Fibroblast of gingiva (primary cell): ENCODE results near the gene TEAD1.

Experiments used
- DNase-seq: peaks from one replicate; pipeline ENCODE4 v3.0.0-alpha.2; 2011; ENCODE audit warnings: low read depth

The TEAD1 gene

GRCh38 chr11:12789596-12790215 is 115.5 kb downstream of the TEAD1 start:
- no peak for DNase-seq

GRCh38 chr11:12790861-12791616 is 116.8 kb downstream of the TEAD1 start:
- DNase-seq: no peak

- DNase-seq: no peak
These were observed 117.8 kb downstream of the TEAD1 start for GRCh38 chr11:12792018-12792417.

DNA sequence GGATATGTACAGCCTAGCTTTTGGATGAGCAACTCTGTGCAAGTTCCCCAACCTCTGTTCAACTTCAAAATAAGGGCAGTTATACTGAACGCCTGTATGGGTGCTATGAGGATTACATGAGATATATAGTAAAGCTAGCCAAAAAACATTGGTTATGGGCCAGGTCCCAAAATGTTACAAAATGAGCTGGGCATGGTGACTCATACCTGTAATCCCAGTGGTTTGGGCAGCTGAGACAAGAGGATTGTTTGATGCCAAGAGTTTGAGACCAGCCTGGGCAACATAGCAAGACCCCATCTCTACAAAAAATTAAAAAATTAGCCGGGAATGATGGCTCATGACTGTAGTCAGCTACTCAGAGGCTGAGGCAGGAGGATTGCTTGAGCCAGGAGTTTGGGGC is 118.4 kb downstream of the TEAD1 start:
- peak; percentile 86 for DNase-seq

- no peak for DNase-seq
These were observed 118.8 kb downstream of the TEAD1 start for GRCh38 chr11:12793065-12793464.

- DNase-seq: no peak
These were observed 119.3 kb downstream of the TEAD1 start for GRCh38 chr11:12793506-12793905.

GRCh38 chr11:12794576-12795230 is 120.5 kb downstream of the TEAD1 start:
- DNase-seq: no peak

DNA sequence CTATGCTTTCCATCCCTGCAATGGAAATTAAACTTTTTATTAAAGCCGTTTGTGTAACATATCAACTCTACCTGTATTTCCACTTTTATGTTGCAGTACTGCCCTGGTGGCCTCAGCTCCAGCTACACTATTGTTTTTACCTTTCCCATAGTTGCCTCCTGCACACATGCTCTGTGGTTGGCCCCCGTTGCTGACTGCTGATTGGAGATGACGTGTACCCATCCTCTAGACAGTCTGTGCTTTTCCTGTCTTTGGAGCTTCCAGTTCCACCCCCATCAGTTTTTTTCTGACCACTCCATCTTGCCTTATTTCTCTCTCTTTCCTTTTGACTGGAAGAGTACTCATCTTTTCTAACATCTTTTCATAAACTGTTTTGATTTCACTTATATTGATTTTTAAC is 123.8 kb downstream of the TEAD1 start:
- no peak for DNase-seq

GRCh38 chr11:12798609-12799011 is 124.4 kb downstream of the TEAD1 start:
- DNase-seq: no peak

DNA sequence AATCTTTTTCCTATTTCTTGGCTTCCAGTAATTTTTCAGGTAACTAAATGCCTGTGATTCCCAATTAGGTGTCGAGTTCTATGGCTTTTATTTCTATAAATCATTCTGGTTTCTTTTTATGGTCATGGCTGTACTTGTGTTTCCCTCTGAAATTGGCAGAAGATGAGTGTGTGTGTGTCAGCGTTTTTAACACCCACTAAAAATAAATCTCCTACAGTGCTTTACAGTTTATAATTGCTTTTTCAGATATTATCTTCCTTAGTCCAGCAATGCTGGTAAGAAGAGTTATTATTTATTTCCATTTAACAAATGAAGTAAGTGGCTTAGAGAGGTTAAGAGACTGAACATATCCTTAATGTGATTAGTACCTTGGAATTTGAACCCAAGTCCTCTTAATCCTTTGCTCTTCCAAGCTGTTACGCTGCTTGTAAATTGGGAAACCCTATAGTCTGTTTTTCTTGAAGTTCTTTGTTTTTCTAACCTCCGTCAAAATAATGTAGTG is 125.2 kb downstream of the TEAD1 start:
- DNase-seq: no peak

- no peak for DNase-seq
These were observed 125.9 kb downstream of the TEAD1 start for GRCh38 chr11:12800032-12800671.

GRCh38 chr11:12800871-12801270 is 126.7 kb downstream of the TEAD1 start:
- no peak for DNase-seq

DNA sequence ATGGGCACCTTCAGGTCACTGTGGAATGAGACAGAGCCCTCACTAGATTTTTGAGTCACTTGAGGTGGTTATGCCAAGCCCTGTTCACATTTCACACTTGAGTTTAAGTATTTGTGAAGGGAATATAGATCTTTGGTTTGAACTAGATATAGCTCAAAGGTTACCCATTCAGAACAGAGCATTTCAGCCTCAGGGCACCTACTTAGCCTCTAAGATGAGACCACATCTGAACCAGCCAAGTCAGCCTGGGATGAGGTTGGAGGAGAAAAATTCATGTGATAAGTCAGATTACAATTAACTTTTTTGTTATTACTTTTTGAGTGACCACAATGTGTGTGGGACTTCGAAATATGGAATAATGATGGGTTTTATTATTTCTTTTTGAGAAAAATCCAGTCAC is 127.8 kb downstream of the TEAD1 start:
- no peak for DNase-seq

- peak; percentile 34 for DNase-seq
These were observed 128.3 kb downstream of the TEAD1 start for GRCh38 chr11:12802418-12803085.

DNA sequence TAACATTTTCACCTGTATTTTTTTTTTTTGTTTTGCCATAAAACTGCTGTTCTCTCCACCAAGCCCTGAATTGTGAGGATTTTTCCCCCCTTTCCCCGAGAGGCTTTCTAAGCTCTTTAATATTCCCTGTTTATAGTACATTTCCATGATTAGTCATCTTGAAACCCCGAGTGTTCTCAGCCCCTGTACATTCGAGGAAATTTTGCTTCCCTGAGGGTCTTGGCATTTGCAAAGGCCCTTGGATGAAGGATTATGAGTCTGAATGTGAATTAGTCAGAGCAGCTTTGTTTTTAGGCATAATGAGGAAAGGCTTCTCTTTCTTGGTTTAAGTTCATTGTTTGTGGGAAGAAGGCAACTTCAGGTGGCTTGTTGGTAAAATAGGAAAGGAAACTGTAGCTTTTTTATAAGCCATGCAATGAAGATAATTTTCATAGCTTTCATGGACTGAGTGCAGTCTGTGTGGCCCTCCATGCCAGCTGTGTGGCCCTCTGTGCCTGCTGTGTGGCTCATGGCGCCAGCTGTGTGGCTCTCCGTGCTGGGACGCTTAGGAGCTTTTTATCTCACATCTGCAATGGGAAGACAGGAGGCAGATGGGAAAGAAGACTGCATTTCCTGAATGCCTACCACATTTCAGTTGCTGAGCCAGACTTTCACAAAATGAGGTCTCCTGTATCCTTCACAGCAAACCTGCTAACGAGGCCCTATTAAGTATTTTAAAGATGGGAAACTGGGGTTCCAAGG is 129.0 kb downstream of the TEAD1 start:
- DNase-seq: no peak

DNA sequence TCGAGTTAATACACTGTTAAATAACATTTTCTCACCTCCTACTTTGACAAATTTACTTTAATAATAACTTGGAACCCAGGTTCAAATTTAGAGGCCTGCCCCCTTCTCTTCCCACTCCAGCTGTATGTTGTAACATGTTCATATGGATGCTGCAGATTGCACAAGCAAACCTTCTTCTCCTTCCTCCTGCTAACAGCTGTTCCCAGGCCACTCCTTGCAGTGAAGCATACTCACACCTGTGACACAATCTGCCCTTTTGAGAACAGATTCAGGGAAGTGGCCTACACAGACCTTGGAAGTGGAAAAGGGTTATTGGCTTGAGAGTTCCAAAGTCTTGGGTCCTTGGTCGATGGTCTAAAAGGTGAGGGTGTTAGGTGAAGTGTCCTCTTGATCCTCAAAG is 131.9 kb downstream of the TEAD1 start:
- DNase-seq: no peak

DNA sequence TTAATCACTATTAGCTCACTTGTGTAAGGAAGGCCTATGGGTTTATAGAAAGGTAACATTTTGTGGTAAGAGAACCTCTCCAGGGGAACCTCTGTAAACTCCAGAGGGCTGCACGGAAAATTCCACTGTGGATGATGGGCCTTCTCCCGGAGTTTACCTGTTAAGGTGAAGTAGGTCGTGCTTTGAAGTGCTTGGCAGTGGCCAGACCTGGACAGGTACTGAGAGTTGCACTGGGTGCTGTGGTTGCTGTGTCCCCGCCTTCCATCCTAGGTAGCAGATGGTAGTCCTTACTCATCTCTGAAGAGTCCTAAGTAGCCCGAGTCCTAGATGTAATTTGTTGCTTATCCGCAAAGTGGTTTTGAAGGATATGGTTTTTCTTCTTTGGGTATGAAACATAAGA is 133.4 kb downstream of the TEAD1 start:
- no peak for DNase-seq

DNA sequence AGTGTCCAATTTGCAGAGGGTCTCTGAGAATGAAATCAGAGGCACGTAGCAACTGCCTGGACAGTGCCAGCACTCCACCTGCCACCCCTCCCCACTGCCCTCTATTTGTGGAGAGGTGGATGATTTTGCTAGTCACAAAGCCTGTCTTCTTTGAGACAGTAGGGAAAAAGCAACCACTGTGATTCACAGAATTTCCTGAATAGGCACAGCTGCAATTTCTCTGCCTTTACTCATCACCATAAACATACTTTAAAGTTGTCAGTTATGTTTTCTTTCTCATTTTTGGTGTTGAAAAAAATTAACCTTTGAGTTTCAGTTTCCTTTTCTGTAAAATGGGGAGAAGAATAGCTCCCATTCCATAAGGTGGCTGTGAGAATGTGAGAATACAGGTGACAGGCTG is 134.3 kb downstream of the TEAD1 start:
- no peak for DNase-seq

DNA sequence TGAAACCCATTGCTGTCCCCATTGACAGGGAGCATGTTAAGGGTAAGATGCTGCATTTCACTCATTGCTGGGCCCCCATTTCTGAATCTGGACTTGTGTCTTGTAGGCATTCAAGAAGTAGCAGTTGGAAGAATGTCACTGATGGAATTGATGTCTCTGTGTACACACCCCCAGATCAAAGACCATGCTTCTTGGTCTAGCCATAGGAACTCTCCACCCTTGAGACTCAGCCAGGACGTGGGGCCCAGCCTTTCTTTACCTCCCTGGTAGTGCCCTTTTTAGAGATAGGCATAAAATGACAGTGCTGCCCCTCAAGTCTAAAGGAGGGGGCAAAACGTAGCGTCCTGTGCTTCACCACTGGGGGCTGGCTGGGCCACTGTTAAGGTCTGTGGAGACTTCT is 135.1 kb downstream of the TEAD1 start:
- no peak for DNase-seq

GRCh38 chr11:12809864-12810567 is 135.8 kb downstream of the TEAD1 start:
- DNase-seq: peak; percentile 60

GRCh38 chr11:12810568-12810894 is 136.3 kb downstream of the TEAD1 start:
- DNase-seq: peak; percentile 21
